SU-DHL-6 (cell line): ENCODE results near the gene TMEM59L.

Source experiments
- H2AFZ ChIP-seq: fragments of 200-600 bp; sonication (generic); 2 replicates; pipeline ENCODE4 v1.6.1; 2014; ENCODE audit warnings: low read depth, mild to moderate bottlenecking, moderate library complexity, mixed read lengths, antibody characterized with exemption, low read length; ENCODE audit not compliant: severe bottlenecking
- H3F3A ChIP-seq: fragments of 200-600 bp; shearing (Covaris generic); 2 replicates; pipeline ENCODE4 v1.6.0; 2016; ENCODE audit warnings: antibody characterized with exemption, mild to moderate bottlenecking; ENCODE audit not compliant: insufficient read depth
- H3K27ac ChIP-seq: fragments of 200-600 bp; sonication (generic); 2 replicates; pipeline ENCODE4 v1.5.1; 2016; ENCODE audit warnings: low read depth, mild to moderate bottlenecking, low read length, moderate library complexity, mixed read lengths
- H3K27me3 ChIP-seq: fragments of 200-600 bp; sonication (generic), shearing (Covaris generic); 2 replicates; pipeline ENCODE4 v1.6.0; 2014; ENCODE audit warnings: mild to moderate bottlenecking, low read length
- H3K36me3 ChIP-seq: fragments of 200-600 bp; sonication (generic); 2 replicates; pipeline ENCODE4 v1.6.1; 2014; ENCODE audit warnings: mild to moderate bottlenecking, low read length, mixed read lengths
- H3K4me2 ChIP-seq: fragments of 300-600, 200-600 bp; shearing (Covaris generic), sonication (generic); 2 replicates; pipeline ENCODE4 v1.6.0; 2014; ENCODE audit warnings: low read length, low read depth, mild to moderate bottlenecking; ENCODE audit not compliant: poor library complexity, severe bottlenecking
- H3K4me3 ChIP-seq: fragments of 200-600 bp; sonication (generic); 2 replicates; pipeline ENCODE4 v1.5.1; 2014; ENCODE audit warnings: antibody characterized with exemption, low read length, mild to moderate bottlenecking, mixed read lengths; ENCODE audit not compliant: insufficient read depth, poor library complexity, severe bottlenecking
- H3K79me2 ChIP-seq: fragments of 200-600 bp; sonication (generic); 2 replicates; pipeline ENCODE4 v1.6.1; 2014; ENCODE audit warnings: mild to moderate bottlenecking, low read length, moderate library complexity; ENCODE audit not compliant: insufficient read depth
- H3K9ac ChIP-seq: fragments of 200-600 bp; sonication (generic); 2 replicates; pipeline ENCODE4 v1.7.0; 2014; ENCODE audit warnings: mild to moderate bottlenecking, low read length
- H3K9me2 ChIP-seq: fragments of 200-600 bp; sonication (generic); replicated peaks from 2 replicates; pipeline ENCODE4 v1.6.1; 2014; ENCODE audit warnings: low read length; ENCODE audit not compliant: insufficient read depth
- H3K9me3 ChIP-seq: fragments of 200-600 bp; sonication (generic); 2 replicates; pipeline ENCODE4 v1.6.1; 2014; ENCODE audit warnings: low read length, mixed read lengths; ENCODE audit not compliant: insufficient read depth
- H4K20me1 ChIP-seq: fragments of 200-600 bp; sonication (generic); 2 replicates; pipeline ENCODE4 v1.6.1; 2014; ENCODE audit warnings: low read depth, mild to moderate bottlenecking, antibody characterized with exemption, low read length, moderate library complexity, mixed read lengths
- EZH2phosphoT487 ChIP-seq: fragments of 200-600 bp; sonication (generic), shearing (Covaris generic); conservative IDR thresholded peaks from 2 replicates; pipeline ENCODE4 v1.6.1; 2018; ENCODE audit warnings: mild to moderate bottlenecking, antibody characterized with exemption, low read length, moderate library complexity, mixed read lengths
- TF ChIP-seq, protein P1 (sequence below): fragments of 200-600 bp; sonication (generic); IDR thresholded peaks from one replicate; pipeline ENCODE4 v1.5.1; 2017; ENCODE audit warnings: antibody characterized with exemption, mild to moderate bottlenecking, low read length, moderate library complexity; ENCODE audit not compliant: insufficient read depth, poor library complexity, severe bottlenecking

The TMEM59L gene

DNA sequence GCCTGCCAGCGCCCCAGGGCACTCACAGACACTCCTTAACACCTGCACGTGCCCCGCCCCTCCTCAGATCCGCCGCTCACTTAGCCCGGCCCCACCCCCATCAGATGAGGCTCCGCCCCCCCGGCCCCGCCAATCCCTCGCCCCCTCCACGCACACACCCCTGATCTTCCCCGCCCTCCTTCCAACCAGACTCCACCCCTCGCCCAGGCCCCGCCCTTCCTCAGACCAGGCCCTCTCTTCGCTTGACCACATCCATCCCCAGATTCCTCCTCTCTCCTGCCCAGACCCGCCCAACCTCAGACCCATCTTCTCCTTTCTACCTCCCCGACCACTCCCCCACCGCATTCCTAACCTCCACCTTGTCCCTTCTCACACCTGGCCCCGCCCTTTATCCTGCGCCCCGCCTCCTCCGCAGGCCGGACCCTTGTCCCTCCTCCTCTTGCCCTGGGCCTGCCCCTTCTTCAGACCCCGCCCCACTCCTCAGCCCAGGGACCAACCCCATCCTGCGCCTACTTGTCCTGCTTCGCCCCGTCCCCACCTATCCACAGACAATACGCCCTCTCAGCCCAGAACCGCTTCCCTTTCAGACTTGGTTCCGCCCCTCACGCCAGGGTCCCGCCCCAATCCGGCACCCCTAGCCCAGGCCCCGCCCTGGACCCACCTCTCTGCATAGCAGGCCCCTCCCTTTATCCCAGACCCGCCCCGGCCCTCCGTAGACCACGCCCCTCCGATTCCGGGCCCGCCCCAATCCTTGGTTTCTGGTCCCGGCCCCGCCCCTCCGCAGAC lies 23.7 kb downstream of the TMEM59L start:
- peak overlapping the region; percentile 16 for H3K4me2 ChIP-seq
- no peak overlapping the region for H3K9ac ChIP-seq
- H3K4me3 ChIP-seq: no peak overlapping the region
- H3K9me3 ChIP-seq: no peaks in the 10 kb centered on the region
- H2AFZ ChIP-seq: no peak overlapping the region
- no peaks in the 10 kb centered on the region for H3K36me3 ChIP-seq
- no peaks in the 10 kb centered on the region for H4K20me1 ChIP-seq
- H3F3A ChIP-seq: no peaks in the 10 kb centered on the region
- no peaks in the 10 kb centered on the region for H3K27me3 ChIP-seq
- TF ChIP-seq, protein P1, sequence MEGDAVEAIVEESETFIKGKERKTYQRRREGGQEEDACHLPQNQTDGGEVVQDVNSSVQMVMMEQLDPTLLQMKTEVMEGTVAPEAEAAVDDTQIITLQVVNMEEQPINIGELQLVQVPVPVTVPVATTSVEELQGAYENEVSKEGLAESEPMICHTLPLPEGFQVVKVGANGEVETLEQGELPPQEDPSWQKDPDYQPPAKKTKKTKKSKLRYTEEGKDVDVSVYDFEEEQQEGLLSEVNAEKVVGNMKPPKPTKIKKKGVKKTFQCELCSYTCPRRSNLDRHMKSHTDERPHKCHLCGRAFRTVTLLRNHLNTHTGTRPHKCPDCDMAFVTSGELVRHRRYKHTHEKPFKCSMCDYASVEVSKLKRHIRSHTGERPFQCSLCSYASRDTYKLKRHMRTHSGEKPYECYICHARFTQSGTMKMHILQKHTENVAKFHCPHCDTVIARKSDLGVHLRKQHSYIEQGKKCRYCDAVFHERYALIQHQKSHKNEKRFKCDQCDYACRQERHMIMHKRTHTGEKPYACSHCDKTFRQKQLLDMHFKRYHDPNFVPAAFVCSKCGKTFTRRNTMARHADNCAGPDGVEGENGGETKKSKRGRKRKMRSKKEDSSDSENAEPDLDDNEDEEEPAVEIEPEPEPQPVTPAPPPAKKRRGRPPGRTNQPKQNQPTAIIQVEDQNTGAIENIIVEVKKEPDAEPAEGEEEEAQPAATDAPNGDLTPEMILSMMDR: no peak
- no peak for TF ChIP-seq EZH2phosphoT487
- no peak overlapping the region for H3K27ac ChIP-seq
- H3K9me2 ChIP-seq: no peaks in the 10 kb centered on the region
- H3K79me2 ChIP-seq: no peaks in the 10 kb centered on the region

DNA sequence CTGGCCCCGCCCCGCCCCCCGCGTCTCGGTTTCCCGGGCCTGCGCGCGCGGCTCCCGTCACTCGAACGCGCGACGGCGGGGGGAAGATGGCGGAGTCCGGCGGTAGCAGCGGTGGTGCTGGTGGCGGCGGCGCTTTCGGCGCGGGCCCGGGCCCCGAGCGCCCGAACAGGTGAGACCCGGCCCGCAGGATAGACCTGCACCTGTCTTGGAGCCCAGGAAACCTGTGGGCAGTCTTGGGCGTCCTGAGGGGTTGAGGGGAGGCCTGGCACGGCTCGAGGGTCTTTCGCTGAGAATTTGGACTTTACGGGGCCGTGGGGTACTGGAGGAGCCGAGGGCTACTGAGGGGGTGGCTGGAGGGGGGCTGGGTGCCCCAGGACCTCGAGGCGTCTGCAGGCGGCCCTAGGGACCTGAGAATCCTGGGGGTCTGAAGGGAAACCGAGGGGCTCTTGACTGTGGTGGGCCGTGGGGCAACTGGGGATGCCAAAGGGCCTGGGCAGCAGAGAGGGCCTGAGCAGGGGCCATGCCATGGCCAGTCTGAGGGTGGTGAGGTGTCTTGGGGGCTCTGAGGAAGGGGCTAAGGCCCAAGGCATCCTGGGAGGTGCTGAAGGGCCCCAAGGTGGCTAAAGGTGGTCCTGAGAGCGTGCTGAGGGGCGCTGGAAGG lies 24.4 kb downstream of the TMEM59L start, which contains the start of gene KLHL26:
Gene KLHL26, plus strand, starts transcription at position 60 of the 661 bp plus-strand sequence. Its CDS starts 27 bp downstream, at position 87.
- Histone ChIP-seq H3K9me2 (no peaks in the 10 kb centered on the region), H2AFZ (no peak within 1 kb of the TSS), H3K9ac (no peak within 1 kb of the TSS), H3K9me3 (no peaks in the 10 kb centered on the region), H3K79me2 (no peaks in the 10 kb centered on the region), H3F3A (no peaks in the 10 kb centered on the region), H3K4me3 (no peak within 1 kb of the TSS), H3K27me3 (no peaks in the 10 kb centered on the region), H3K4me2 (peak within 1 kb of the TSS; percentile 16), H4K20me1 (no peaks in the 10 kb centered on the region), H3K27ac (no peak within 1 kb of the TSS), H3K36me3 (no peaks in the 10 kb centered on the region)
- TF ChIP-seq, protein P1: no peak
- TF ChIP-seq EZH2phosphoT487: no peak

DNA sequence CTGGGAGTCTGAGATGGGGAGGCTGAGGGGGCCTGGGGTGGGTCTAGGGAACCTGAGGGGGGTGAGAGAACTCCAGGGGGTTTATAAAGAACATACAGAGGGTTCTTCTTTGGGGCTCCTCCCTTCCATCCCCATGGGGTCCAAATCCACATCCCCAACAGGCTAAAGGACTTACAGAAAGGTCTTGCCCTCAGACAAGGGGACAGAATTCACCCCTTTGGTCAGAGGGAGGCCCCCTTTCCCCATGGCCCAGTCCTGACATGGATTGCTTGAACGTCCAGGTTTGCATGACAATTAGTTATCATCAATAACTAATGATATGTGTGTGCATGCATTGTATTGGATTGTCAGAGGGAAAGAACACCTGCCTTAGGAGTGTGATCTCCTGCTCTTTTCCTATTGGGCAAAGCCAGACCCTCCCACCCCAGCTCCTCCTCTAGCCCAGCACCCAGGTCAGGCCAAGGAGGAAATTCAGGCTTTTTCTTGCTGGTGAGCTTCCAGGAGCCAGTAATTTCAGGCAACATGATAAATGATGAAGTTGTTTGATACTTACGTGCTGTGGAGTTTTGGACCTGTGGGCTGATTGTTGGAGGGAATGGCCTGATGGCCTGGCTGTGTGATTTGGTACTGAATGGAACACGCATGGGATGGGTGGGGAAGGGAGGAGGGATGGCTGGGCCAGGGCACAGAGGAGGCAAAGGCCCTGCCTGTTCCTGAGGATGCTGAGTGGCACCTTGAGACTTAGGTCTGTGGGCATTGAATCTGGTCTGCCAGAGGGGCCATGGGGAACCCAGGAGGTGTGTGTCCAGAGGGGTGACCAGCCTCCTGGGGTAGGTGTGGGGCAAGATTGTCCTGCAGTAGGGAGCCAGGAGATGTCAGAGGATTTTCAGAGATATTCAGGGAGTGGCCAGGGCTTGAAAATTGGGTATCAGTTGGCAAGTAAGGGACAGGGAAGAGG lies 25.3 kb downstream of the TMEM59L start:
- Histone ChIP-seq H3K79me2 (no peaks in the 10 kb centered on the region), H3K4me3 (no peak overlapping the region), H3K4me2 (no peak overlapping the region), H3K9me2 (no peaks in the 10 kb centered on the region), H3K9me3 (no peaks in the 10 kb centered on the region), H3K27me3 (no peaks in the 10 kb centered on the region), H3K9ac (no peak overlapping the region), H3K36me3 (no peaks in the 10 kb centered on the region), H4K20me1 (no peaks in the 10 kb centered on the region), H2AFZ (no peak overlapping the region), H3K27ac (no peak overlapping the region), H3F3A (no peaks in the 10 kb centered on the region)
- TF ChIP-seq, protein P1: no peak
- no peak for TF ChIP-seq EZH2phosphoT487
